HFFc6 (cell line): ENCODE data around the gene MMP17. TPM values are rescaled to one million over a fixed set of nuclear protein-coding genes. Genes with fewer than 3 reads are reported as not detected.

ENCODE experiments used
- DNase-seq: peaks from one replicate; pipeline ENCODE4 v3.0.0-alpha.2; 2018
- H3K27ac Mint-ChIP-seq: 2 replicates; pipeline ENCODE4 v1.8.0; 2020; ENCODE audit warnings: mild to moderate bottlenecking, mixed read lengths
- H3K27me3 Mint-ChIP-seq: 2 replicates; pipeline ENCODE4 v1.8.0; 2021; ENCODE audit warnings: mild to moderate bottlenecking, moderate library complexity, mixed read lengths; ENCODE audit not compliant: insufficient read depth
- H3K36me3 Mint-ChIP-seq: 2 replicates; pipeline ENCODE4 v1.8.0; 2021; ENCODE audit warnings: low read depth, mixed read lengths
- H3K4me1 Mint-ChIP-seq: 2 replicates; pipeline ENCODE4 v1.8.0; 2020; ENCODE audit warnings: low read depth, mixed read lengths
- H3K4me3 Mint-ChIP-seq: 2 replicates; pipeline ENCODE4 v1.8.0; 2020; ENCODE audit warnings: mild to moderate bottlenecking, moderate library complexity, mixed read lengths
- H3K9me3 Mint-ChIP-seq: 2 replicates; pipeline ENCODE4 v1.8.0; 2020; ENCODE audit warnings: mild to moderate bottlenecking, mixed read lengths
- total RNA-seq, 6 experiments: library from RNA; stranded (reverse); fragmentation: NEBNext Ultra II Directional; extraction: Animal tissue kit (Norgen Biotek cat#: 25700); gene quantifications; 2 replicates in 1 of 6; 3 replicates in 5 of 6; pipeline ENCODE4 v1.2.3, GENCODE V29; 2021
- TF ChIP-seq, protein P1 (sequence below): fragments of 200-600 bp; sonication (generic); IDR thresholded peaks from 2 replicates; pipeline ENCODE4 v1.5.0; 2021; ENCODE audit warnings: antibody characterized with exemption, mild to moderate bottlenecking

The MMP17 gene
- total RNA-seq, 6 experiments from 2014 or later = 23.9 to 31.5 (median 26.6) TPM

DNA sequence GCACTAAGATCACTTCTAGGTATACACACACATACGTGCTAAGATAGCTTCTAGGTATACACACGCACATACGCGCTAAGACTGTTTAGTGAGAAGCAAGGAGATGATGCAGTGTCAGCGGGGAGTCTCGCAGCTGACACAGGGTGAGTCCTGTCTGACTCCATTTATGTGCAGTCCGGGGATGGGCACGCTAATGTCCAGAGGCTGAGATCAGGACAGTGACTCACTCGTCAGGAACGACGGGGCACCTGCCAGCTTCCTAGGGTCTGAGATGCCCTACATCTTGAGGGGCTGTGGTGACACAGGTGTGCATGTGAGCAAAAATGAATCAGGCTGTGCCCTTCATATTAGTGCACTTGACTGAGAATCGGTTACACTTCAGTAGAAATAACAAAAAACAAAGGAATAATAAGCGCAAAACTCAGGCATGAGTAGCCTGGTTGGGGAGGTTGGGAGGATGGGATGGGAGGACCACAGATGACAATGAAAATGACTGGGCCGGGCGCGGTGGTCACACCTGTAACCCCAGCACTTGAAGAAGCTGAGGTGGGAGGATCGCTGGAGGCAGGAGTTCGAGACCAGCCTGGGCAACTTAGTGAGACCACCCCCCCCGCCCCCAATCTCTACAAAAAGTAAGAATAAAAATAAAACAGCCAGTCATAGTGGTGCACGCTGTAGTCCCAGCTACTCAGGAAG is 37.1 kb downstream of the MMP17 start:
- Mint-ChIP-seq H3K4me1 (peaks cover 36% of the 10 kb centered on the region), H3K9me3 (no peaks in the 10 kb centered on the region), H3K27ac (no peak overlapping the region), H3K36me3 (no peaks in the 10 kb centered on the region), H3K27me3 (no peaks in the 10 kb centered on the region), H3K4me3 (no peak overlapping the region)
- TF ChIP-seq, protein P1, sequence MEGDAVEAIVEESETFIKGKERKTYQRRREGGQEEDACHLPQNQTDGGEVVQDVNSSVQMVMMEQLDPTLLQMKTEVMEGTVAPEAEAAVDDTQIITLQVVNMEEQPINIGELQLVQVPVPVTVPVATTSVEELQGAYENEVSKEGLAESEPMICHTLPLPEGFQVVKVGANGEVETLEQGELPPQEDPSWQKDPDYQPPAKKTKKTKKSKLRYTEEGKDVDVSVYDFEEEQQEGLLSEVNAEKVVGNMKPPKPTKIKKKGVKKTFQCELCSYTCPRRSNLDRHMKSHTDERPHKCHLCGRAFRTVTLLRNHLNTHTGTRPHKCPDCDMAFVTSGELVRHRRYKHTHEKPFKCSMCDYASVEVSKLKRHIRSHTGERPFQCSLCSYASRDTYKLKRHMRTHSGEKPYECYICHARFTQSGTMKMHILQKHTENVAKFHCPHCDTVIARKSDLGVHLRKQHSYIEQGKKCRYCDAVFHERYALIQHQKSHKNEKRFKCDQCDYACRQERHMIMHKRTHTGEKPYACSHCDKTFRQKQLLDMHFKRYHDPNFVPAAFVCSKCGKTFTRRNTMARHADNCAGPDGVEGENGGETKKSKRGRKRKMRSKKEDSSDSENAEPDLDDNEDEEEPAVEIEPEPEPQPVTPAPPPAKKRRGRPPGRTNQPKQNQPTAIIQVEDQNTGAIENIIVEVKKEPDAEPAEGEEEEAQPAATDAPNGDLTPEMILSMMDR = no peak
- no peak for DNase-seq

- TF ChIP-seq, protein P1 = no peak
- Mint-ChIP-seq H3K9me3 (no peaks in the 10 kb centered on the region), H3K4me1 (peaks cover 36% of the 10 kb centered on the region), H3K27ac (no peak overlapping the region), H3K36me3 (no peaks in the 10 kb centered on the region), H3K4me3 (no peak overlapping the region), H3K27me3 (peaks cover 2% of the 10 kb centered on the region; the same call in 1 of the 2 replicates)
- DNase-seq = no peak
Measured at GRCh38 chr12:131867471-131867870, 39.3 kb downstream of the MMP17 start.

DNA sequence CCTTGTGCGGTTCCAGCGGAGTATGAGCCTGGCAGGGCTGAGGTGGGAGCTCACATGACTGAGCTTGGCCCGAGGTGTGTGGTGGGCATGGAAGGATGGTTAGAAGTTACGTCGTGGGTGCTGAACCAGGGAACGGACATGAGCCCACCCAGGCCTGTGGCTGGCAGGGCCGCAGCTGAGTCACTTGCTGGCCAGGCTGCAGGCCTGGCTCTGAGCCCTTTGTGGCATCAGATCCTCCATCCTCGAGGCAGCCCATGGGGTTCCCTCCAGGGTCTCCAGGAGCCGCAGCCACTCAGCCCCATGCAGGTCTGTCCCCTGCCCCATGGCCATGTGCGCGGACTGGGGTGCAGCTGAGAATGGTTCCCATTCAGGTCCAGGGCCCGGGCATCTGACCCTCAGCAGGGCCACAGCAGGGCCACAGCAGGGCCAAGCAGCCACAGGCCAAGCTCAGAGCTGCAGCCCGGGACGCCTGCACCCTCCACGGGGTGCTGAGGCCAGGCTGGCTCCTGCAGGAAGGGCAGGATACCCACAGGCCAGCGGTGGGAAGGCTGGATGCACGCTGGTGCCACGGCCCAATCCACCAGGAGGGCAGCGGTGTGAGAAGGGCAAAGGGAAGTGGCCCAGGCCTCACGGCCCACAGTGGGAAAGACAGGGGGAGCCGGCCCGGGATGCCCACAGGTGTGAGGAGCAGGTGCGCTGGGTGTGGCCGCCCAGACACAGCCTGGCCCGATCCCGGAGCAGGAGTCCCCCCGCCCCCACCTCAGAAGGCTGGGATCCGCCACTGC is 39.9 kb downstream of the MMP17 start:
- TF ChIP-seq, protein P1 = no peak
- H3K9me3 Mint-ChIP-seq = no peaks in the 10 kb centered on the region
- H3K4me3 Mint-ChIP-seq = no peak overlapping the region
- no peaks in the 10 kb centered on the region for H3K36me3 Mint-ChIP-seq
- no peak overlapping the region for H3K27ac Mint-ChIP-seq
- no peak for DNase-seq
- peaks cover 2% of the 10 kb centered on the region; the same call in 1 of the 2 replicates for H3K27me3 Mint-ChIP-seq
- H3K4me1 Mint-ChIP-seq = peaks cover 36% of the 10 kb centered on the region

DNA sequence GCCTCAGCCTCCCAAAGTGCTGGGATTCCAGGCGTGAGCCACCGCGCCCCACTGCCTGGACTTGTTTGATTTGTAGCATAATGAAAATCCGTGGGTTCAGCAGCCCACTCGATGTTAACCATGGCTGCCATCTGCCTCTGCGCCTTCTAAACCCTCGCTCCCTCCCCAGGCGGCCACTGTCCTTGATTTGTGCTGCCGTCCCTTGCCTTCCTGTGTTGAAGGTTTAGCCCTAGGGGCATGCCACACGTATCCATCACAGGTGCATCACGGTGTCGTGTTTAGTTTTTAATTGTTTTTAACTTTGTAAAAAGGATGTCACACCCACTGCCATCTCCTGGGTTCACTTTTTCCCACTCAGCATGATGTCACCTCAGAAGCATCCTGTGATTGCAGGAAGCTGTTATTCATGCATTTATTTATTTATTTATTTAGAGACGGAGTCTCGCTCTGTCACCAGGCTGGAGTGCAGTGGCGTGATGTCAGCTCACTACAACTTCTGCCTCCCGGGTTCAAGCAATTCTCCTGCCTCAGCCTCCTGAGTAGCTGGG is 41.8 kb downstream of the MMP17 start:
- Mint-ChIP-seq H3K4me1 (peaks cover 33% of the 10 kb centered on the region), H3K4me3 (no peak overlapping the region), H3K36me3 (no peaks in the 10 kb centered on the region), H3K9me3 (no peaks in the 10 kb centered on the region), H3K27ac (peak overlapping the region; percentile 81), H3K27me3 (peaks cover 2% of the 10 kb centered on the region; the same call in 1 of the 2 replicates)
- TF ChIP-seq, protein P1 = no peak
- DNase-seq = peak; percentile 81

DNA sequence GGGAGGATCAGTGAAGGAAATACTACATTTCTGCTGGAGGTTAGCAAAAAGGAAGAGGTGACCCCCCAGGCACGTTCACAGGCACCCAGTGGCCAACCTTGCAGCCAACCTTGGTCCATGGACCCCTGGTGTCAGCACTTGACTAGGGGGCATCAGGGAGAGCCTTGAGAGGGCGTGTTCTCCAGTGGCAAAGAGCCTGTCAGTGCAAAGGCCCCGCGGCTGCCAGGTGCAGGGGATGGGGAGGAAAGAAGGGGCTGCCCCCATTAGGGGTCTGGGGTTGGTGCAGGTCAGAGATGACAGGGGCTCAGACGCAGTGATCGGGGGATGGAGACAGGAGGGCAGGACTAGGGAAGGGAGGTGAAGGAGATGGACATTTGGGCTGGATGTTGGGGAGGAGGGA is 43.5 kb downstream of the MMP17 start:
- peak overlapping the region; percentile 89 for H3K27ac Mint-ChIP-seq
- peaks cover 2% of the 10 kb centered on the region; the same call in 1 of the 2 replicates for H3K27me3 Mint-ChIP-seq
- DNase-seq = no peak
- no peaks in the 10 kb centered on the region for H3K9me3 Mint-ChIP-seq
- peak overlapping the region; percentile 58 for H3K4me3 Mint-ChIP-seq
- TF ChIP-seq, protein P1 = no peak
- no peaks in the 10 kb centered on the region for H3K36me3 Mint-ChIP-seq
- peaks cover 26% of the 10 kb centered on the region for H3K4me1 Mint-ChIP-seq
